Activated naive CD4-positive, alpha-beta T cell treated with anti-CD3 and anti-CD28 coated beads for 36 hours (primary cell): ENCODE results near the gene WWC2. TPM values are rescaled to one million over a fixed set of nuclear protein-coding genes. Genes with fewer than 3 reads are reported as not detected.

Experiments used
- CTCF ChIA-PET: fragments of 350-600 bp; sonication (Branson Sonifier 250); formaldehyde crosslinking; loops from one replicate; lab custom pipeline; 2021; ENCODE audit warnings: antibody characterized with exemption; lab: Charles Lee
- DNase-seq: peaks from one replicate; pipeline ENCODE4 v3.0.0-alpha.2; 2020
- H3K27ac Mint-ChIP-seq: one replicate; pipeline ENCODE4 v1.8.0; 2021; ENCODE audit warnings: mild to moderate bottlenecking, mixed read lengths
- H3K27me3 Mint-ChIP-seq: one replicate; pipeline ENCODE4 v1.8.0; 2021; ENCODE audit warnings: low read depth, mixed read lengths
- H3K36me3 Mint-ChIP-seq: one replicate; pipeline ENCODE4 v1.8.0; 2021; ENCODE audit warnings: low read depth, mixed read lengths
- H3K4me1 Mint-ChIP-seq: one replicate; pipeline ENCODE4 v1.8.0; 2021; ENCODE audit warnings: low read depth, mixed read lengths
- H3K4me3 Mint-ChIP-seq: one replicate; pipeline ENCODE4 v1.8.0; 2021; ENCODE audit warnings: mild to moderate bottlenecking, moderate library complexity, mixed read lengths
- H3K9me3 Mint-ChIP-seq: one replicate; pipeline ENCODE4 v1.8.0; 2021; ENCODE audit warnings: mixed read lengths
- intact Hi-C: fragments of 100-400 bp; cut with micrococcal nuclease; formaldehyde crosslinking; loops from one replicate; pipeline ENCODE4 v1.15.1; 2023
- total RNA-seq, 2 experiments: library from RNA; stranded (reverse); gene quantifications; one replicate each; pipeline ENCODE4 v1.2.3, GENCODE V29; 2021

WWC2 gene
- total RNA-seq, 2 experiments from 2014 or later, result 6.7 to 10.0 TPM

- CTCF ChIA-PET, result no interaction called here
- intact Hi-C loops, result no loop called here
- Mint-ChIP-seq H3K27ac (no peak overlapping the region), H3K9me3 (no peaks in the 10 kb centered on the region), H3K36me3 (no peaks in the 10 kb centered on the region), H3K27me3 (no peaks in the 10 kb centered on the region), H3K4me1 (peaks cover 12% of the 10 kb centered on the region), H3K4me3 (no peak overlapping the region)
- no peak for DNase-seq
Observed at GRCh38 chr4:183161630-183162029, 62.6 kb downstream of the WWC2 start.

- intact Hi-C loops, result no loop called here
- Mint-ChIP-seq H3K27me3 (no peaks in the 10 kb centered on the region), H3K4me1 (peaks cover 10% of the 10 kb centered on the region), H3K9me3 (no peaks in the 10 kb centered on the region), H3K4me3 (no peak overlapping the region), H3K27ac (no peak overlapping the region), H3K36me3 (peaks cover 2% of the 10 kb centered on the region)
- DNase-seq, result no peak
- CTCF ChIA-PET, result no interaction called here
Observed at GRCh38 chr4:183163135-183163534, 64.1 kb downstream of the WWC2 start.

- H3K4me1 Mint-ChIP-seq, result peaks cover 6% of the 10 kb centered on the region
- intact Hi-C loops, result no loop called here
- no peak for DNase-seq
- H3K4me3 Mint-ChIP-seq, result no peak overlapping the region
- no peak overlapping the region for H3K27ac Mint-ChIP-seq
- H3K9me3 Mint-ChIP-seq, result no peaks in the 10 kb centered on the region
- no peaks in the 10 kb centered on the region for H3K27me3 Mint-ChIP-seq
- peaks cover 2% of the 10 kb centered on the region for H3K36me3 Mint-ChIP-seq
- CTCF ChIA-PET, result no interaction called here
Observed at GRCh38 chr4:183164963-183165362, 65.9 kb downstream of the WWC2 start.

DNA sequence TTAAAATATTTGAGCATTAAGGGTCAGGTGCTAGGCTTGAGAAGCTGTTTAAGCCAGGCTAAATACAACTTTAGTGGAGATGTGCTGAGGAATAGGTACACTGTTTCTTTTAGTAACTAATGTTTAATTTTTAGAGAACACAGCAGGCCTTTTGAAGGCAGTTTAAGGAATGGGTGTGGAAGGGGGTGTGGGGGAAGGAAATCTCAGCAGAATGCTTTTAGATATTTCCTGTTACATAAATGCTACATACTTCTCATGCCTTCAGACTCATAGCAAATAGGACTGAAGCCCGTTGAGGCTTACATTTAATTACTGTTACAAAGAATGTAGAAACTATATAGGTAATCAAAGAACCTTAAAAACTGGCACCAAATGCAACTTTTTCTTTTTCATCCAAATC lies 66.3 kb downstream of the WWC2 start:
- Mint-ChIP-seq H3K4me3 (no peak overlapping the region), H3K9me3 (no peaks in the 10 kb centered on the region), H3K36me3 (peaks cover 2% of the 10 kb centered on the region), H3K27ac (no peak overlapping the region), H3K4me1 (peaks cover 6% of the 10 kb centered on the region), H3K27me3 (no peaks in the 10 kb centered on the region)
- CTCF ChIA-PET, result no interaction called here
- intact Hi-C loops, result no loop called here
- no peak for DNase-seq

DNA sequence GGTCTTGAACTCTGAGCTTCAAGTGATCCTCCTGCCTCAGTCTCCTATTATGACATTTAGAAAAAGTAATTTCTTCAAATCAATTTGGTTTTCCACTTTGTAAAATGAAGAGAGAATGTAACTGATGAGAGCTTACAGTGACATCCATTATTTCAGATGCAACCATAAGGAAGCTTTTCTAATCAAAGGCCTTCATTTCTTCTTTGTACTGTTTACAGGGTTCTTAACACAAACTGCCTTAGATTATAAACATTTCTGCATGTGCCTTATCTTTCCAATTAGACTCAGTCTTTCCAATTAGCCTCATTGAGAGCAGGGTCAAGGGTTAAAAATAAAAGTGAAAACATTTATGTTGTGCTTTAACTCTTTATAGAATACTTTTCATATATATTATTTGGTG lies 71.8 kb downstream of the WWC2 start:
- H3K4me1 Mint-ChIP-seq, result no peaks in the 10 kb centered on the region
- no peaks in the 10 kb centered on the region for H3K27me3 Mint-ChIP-seq
- H3K36me3 Mint-ChIP-seq, result peaks cover 2% of the 10 kb centered on the region
- H3K9me3 Mint-ChIP-seq, result no peaks in the 10 kb centered on the region
- no peak for DNase-seq
- no peak overlapping the region for H3K4me3 Mint-ChIP-seq
- intact Hi-C loops, result no loop called here
- H3K27ac Mint-ChIP-seq, result no peak overlapping the region
- CTCF ChIA-PET, result no interaction called here

- intact Hi-C loops, result no loop called here
- Mint-ChIP-seq H3K27me3 (no peaks in the 10 kb centered on the region), H3K4me1 (no peaks in the 10 kb centered on the region), H3K36me3 (peaks cover 2% of the 10 kb centered on the region), H3K4me3 (no peak overlapping the region), H3K27ac (no peak overlapping the region), H3K9me3 (no peaks in the 10 kb centered on the region)
- CTCF ChIA-PET, result no interaction called here
- no peak for DNase-seq
Observed at GRCh38 chr4:183171484-183172267, 72.6 kb downstream of the WWC2 start.

- no peaks in the 10 kb centered on the region for H3K36me3 Mint-ChIP-seq
- H3K9me3 Mint-ChIP-seq, result no peaks in the 10 kb centered on the region
- CTCF ChIA-PET, result no interaction called here
- H3K27me3 Mint-ChIP-seq, result no peaks in the 10 kb centered on the region
- intact Hi-C loops, result no loop called here
- no peaks in the 10 kb centered on the region for H3K4me1 Mint-ChIP-seq
- no peak overlapping the region for H3K4me3 Mint-ChIP-seq
- H3K27ac Mint-ChIP-seq, result no peak overlapping the region
- DNase-seq, result no peak
Observed at GRCh38 chr4:183172881-183173280, 73.8 kb downstream of the WWC2 start.

GRCh38 chr4:183173580-183174526 lies 74.8 kb downstream of the WWC2 start:
- Mint-ChIP-seq H3K4me3 (no peak overlapping the region), H3K4me1 (peaks cover 4% of the 10 kb centered on the region), H3K36me3 (no peaks in the 10 kb centered on the region), H3K27me3 (no peaks in the 10 kb centered on the region), H3K9me3 (no peaks in the 10 kb centered on the region), H3K27ac (no peak overlapping the region)
- CTCF ChIA-PET, result no interaction called here
- intact Hi-C loops, result no loop called here
- no peak for DNase-seq

GRCh38 chr4:183175631-183176232 lies 76.7 kb downstream of the WWC2 start:
- H3K4me3 Mint-ChIP-seq, result no peak overlapping the region
- no peak for DNase-seq
- H3K27ac Mint-ChIP-seq, result no peak overlapping the region
- H3K9me3 Mint-ChIP-seq, result no peaks in the 10 kb centered on the region
- H3K36me3 Mint-ChIP-seq, result no peaks in the 10 kb centered on the region
- intact Hi-C loops, result no loop called here
- CTCF ChIA-PET, result no interaction called here
- peaks cover 17% of the 10 kb centered on the region for H3K4me1 Mint-ChIP-seq
- H3K27me3 Mint-ChIP-seq, result no peaks in the 10 kb centered on the region

- no peak overlapping the region for H3K27ac Mint-ChIP-seq
- H3K27me3 Mint-ChIP-seq, result no peaks in the 10 kb centered on the region
- CTCF ChIA-PET, result interaction anchor here (1.1 kb wide), 1 partner anchor 79 kb away, joined by 3 read pairs; no protein-coding TSS in a partner anchor
- DNase-seq, result no peak
- no peak overlapping the region for H3K4me3 Mint-ChIP-seq
- intact Hi-C loops, result no loop called here
- no peaks in the 10 kb centered on the region for H3K9me3 Mint-ChIP-seq
- H3K4me1 Mint-ChIP-seq, result peaks cover 17% of the 10 kb centered on the region
- peaks cover 2% of the 10 kb centered on the region for H3K36me3 Mint-ChIP-seq
Observed at GRCh38 chr4:183177001-183177400, 77.9 kb downstream of the WWC2 start.

DNA sequence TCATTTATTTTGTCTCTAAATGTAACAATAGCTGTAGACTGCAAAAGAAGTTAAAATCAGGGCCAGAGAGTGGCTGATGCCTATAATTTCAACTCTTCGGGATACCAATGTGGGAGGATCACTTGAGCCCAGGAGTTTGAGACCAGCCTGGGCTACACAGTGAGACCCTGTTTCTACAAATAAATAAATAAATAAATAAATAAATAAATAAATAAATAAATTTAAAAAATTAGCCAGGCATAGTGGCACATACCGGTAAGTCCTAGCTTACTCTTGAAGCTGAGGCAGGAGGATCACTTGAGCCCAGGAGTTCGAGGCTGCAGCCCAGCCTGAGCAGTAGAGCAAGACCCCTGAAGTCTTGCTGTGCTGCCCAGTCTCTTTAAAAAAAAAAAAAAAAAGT lies 79.1 kb downstream of the WWC2 start:
- Mint-ChIP-seq H3K27ac (no peak overlapping the region), H3K9me3 (no peaks in the 10 kb centered on the region), H3K4me3 (no peak overlapping the region), H3K27me3 (no peaks in the 10 kb centered on the region), H3K36me3 (peaks cover 3% of the 10 kb centered on the region), H3K4me1 (peaks cover 20% of the 10 kb centered on the region)
- intact Hi-C loops, result no loop called here
- CTCF ChIA-PET, result interaction anchor here (0.6 to 1.5 kb wide), 2 partner anchors 80 to 89 kb away, joined by 3 read pairs; partner anchors contain the start of gene WWC2
- no peak for DNase-seq

GRCh38 chr4:183180096-183180495 lies 81.0 kb downstream of the WWC2 start:
- Mint-ChIP-seq H3K9me3 (peaks cover 6% of the 10 kb centered on the region), H3K36me3 (peaks cover 7% of the 10 kb centered on the region), H3K27ac (no peak overlapping the region), H3K4me1 (peaks cover 29% of the 10 kb centered on the region), H3K27me3 (no peaks in the 10 kb centered on the region), H3K4me3 (no peak overlapping the region)
- no peak for DNase-seq
- CTCF ChIA-PET, result no interaction called here
- intact Hi-C loops, result loop anchor here (5.0 kb wide), 1 partner anchor 83 kb away; the partner anchor contains the start of gene WWC2
